Hepatocyte (in vitro differentiated cells): ENCODE data around the gene IDI1. TPM values are rescaled to one million over a fixed set of nuclear protein-coding genes. Genes with fewer than 3 reads are reported as not detected.

ENCODE experiments used
- DNase-seq: peaks from one replicate; pipeline ENCODE4 v3.0.0-alpha.2; 2016; ENCODE audit warnings: low spot score
- H2AFZ ChIP-seq: fragments of 200-600 bp; sonication (generic); 2 replicates; pipeline ENCODE4 v1.6.0; 2016; ENCODE audit warnings: antibody characterized with exemption, mild to moderate bottlenecking
- H3K27ac ChIP-seq: fragments of 200-600 bp; sonication (generic); 2 replicates; pipeline ENCODE4 v1.5.1; 2016; ENCODE audit warnings: mild to moderate bottlenecking
- H3K27me3 ChIP-seq: fragments of 200-600 bp; sonication (generic); 2 replicates; pipeline ENCODE4 v1.6.1; 2016
- H3K36me3 ChIP-seq: fragments of 200-600 bp; sonication (generic); replicated peaks from 2 replicates; pipeline ENCODE4 v1.5.1; 2016; ENCODE audit warnings: low read depth; ENCODE audit not compliant: insufficient read depth
- H3K4me1 ChIP-seq: fragments of 200-600 bp; sonication (generic); 2 replicates; pipeline ENCODE4 v1.5.1; 2016; ENCODE audit warnings: mild to moderate bottlenecking, moderate library complexity; ENCODE audit not compliant: insufficient read depth
- H3K4me2 ChIP-seq: fragments of 200-600 bp; sonication (generic); 2 replicates; pipeline ENCODE4 v1.6.0; 2016
- H3K4me3 ChIP-seq: fragments of 200-600 bp; sonication (generic); 2 replicates; pipeline ENCODE4 v1.5.1; 2016; ENCODE audit warnings: mild to moderate bottlenecking
- H3K79me2 ChIP-seq: fragments of 200-600 bp; sonication (generic); 2 replicates; pipeline ENCODE4 v1.6.0; 2017; ENCODE audit warnings: mild to moderate bottlenecking
- H3K9me2 ChIP-seq: fragments of 200-600 bp; sonication (generic); replicated peaks from 2 replicates; pipeline ENCODE4 v1.6.0; 2017; ENCODE audit warnings: mild to moderate bottlenecking; ENCODE audit not compliant: insufficient read depth
- H3K9me3 ChIP-seq: fragments of 200-600 bp; sonication (generic); 2 replicates; pipeline ENCODE4 v1.5.1; 2016; ENCODE audit warnings: low read depth, mild to moderate bottlenecking
- H4K20me1 ChIP-seq: fragments of 200-600 bp; sonication (generic); 2 replicates; pipeline ENCODE4 v1.6.0; 2016; ENCODE audit warnings: mild to moderate bottlenecking; ENCODE audit not compliant: insufficient read depth, poor library complexity, severe bottlenecking
- CTCF ChIP-seq: fragments of 200-600 bp; sonication (generic); IDR thresholded peaks from 2 replicates; pipeline ENCODE4 v1.5.1; 2016; ENCODE audit warnings: antibody characterized with exemption, mild to moderate bottlenecking; ENCODE audit not compliant: poor library complexity
- EZH2 ChIP-seq: fragments of 200-600 bp; sonication (generic); IDR thresholded peaks from 2 replicates; pipeline ENCODE4 v1.6.1; 2016; ENCODE audit warnings: antibody characterized with exemption, mild to moderate bottlenecking, borderline replicate concordance
- EZH2phosphoT487 ChIP-seq: fragments of 200-600 bp; sonication (generic); IDR thresholded peaks from one replicate; pipeline ENCODE4 v1.6.1; 2018; ENCODE audit warnings: antibody characterized with exemption, mild to moderate bottlenecking, low read depth, moderate library complexity; ENCODE audit not compliant: unreplicated experiment, severe bottlenecking
- WGBS: methylation state at CpG from one replicate; pipeline ENCODE4 v1.1.6; 2016; ENCODE audit warnings: low lambda C conversion rate; ENCODE audit errors: missing lambda C conversion rate; 5-methylcytosine and 5-hydroxymethylcytosine counted together
- polyA plus RNA-seq: library from polyadenylated mRNA; unstranded; fragments of >200 nt; fragmentation: Nextera tagmentation; extraction: Ambion mirVana; gene quantifications from 2 replicates; pipeline ENCODE4 v1.2.1, GENCODE V29; 2016
- total RNA-seq: library from RNA; depleted of rRNA; stranded (reverse); fragments of >200 nt; gene quantifications from 2 replicates; pipeline ENCODE4 v1.2.3, GENCODE V29; 2014

The IDI1 gene
- total and polyA plus RNA-seq, 2 experiments from 2014 or later, result 228 to 303 TPM

GRCh38 chr10:996031-996430 is 52.9 kb downstream of the IDI1 start:
- TF ChIP-seq EZH2 (no peak), CTCF (no peak), EZH2phosphoT487 (no peak)
- H3K79me2 ChIP-seq, result peaks cover 41% of the 10 kb centered on the region

GRCh38 chr10:995559-995926 is 53.4 kb downstream of the IDI1 start:
- H3K79me2 ChIP-seq, result peaks cover 46% of the 10 kb centered on the region
- 95% methylated on average over 7 of the region's 7 CpGs for WGBS

More at GRCh38 chr10:996031-996430, 52.9 kb downstream of the IDI1 start:
- Histone ChIP-seq H3K4me2 (no peak overlapping the region), H3K27me3 (no peaks in the 10 kb centered on the region), H3K9me3 (no peaks in the 10 kb centered on the region), H3K4me1 (no peaks in the 10 kb centered on the region), H3K9me2 (no peaks in the 10 kb centered on the region), H4K20me1 (peaks cover 8% of the 10 kb centered on the region), H3K36me3 (peaks cover 10% of the 10 kb centered on the region), H3K4me3 (no peak overlapping the region), H2AFZ (no peak overlapping the region), H3K27ac (no peak overlapping the region)
- no peak for DNase-seq
- WGBS, result 99% methylated on average over 12 of the region's 12 CpGs

GRCh38 chr10:994836-995558 is 53.9 kb downstream of the IDI1 start:
- H3K36me3 ChIP-seq, result peaks cover 10% of the 10 kb centered on the region
- peaks cover 9% of the 10 kb centered on the region for H4K20me1 ChIP-seq
- no peak overlapping the region for H3K27ac ChIP-seq
- 90% methylated on average over 6 of the region's 6 CpGs for WGBS
- no peak overlapping the region for H2AFZ ChIP-seq
- peaks cover 1% of the 10 kb centered on the region for H3K4me1 ChIP-seq
- H3K9me2 ChIP-seq, result no peaks in the 10 kb centered on the region
- no peak for DNase-seq
- no peaks in the 10 kb centered on the region for H3K9me3 ChIP-seq
- no peak overlapping the region for H3K4me2 ChIP-seq
- peaks cover 51% of the 10 kb centered on the region for H3K79me2 ChIP-seq
- no peak overlapping the region for H3K4me3 ChIP-seq
- TF ChIP-seq EZH2phosphoT487 (no peak), EZH2 (no peak), CTCF (no peak)
- no peaks in the 10 kb centered on the region for H3K27me3 ChIP-seq

More at GRCh38 chr10:995559-995926, 53.4 kb downstream of the IDI1 start:
- Histone ChIP-seq H4K20me1 (peaks cover 9% of the 10 kb centered on the region), H3K36me3 (peaks cover 10% of the 10 kb centered on the region), H3K27ac (no peak overlapping the region), H3K9me3 (no peaks in the 10 kb centered on the region), H3K9me2 (no peaks in the 10 kb centered on the region), H3K27me3 (no peaks in the 10 kb centered on the region), H2AFZ (no peak overlapping the region), H3K4me3 (no peak overlapping the region), H3K4me1 (no peaks in the 10 kb centered on the region), H3K4me2 (no peak overlapping the region)
- no peak for TF ChIP-seq EZH2phosphoT487
- TF ChIP-seq CTCF, result no peak
- no peak for TF ChIP-seq EZH2
- no peak for DNase-seq
